Stomach (tissue), 9 donors: ENCODE results near the gene TNK2. TPM values are rescaled to one million over a fixed set of nuclear protein-coding genes. Genes with fewer than 3 reads are reported as not detected.
"Not testable (repeated sequence)": the region's sequence is repeated elsewhere in the genome, so short reads cannot be mapped to it uniquely, and the experiment has no call there.

Experiments used
- DNase-seq, 2 donors: peaks; one replicate each; pipeline versions ENCODE4 v3.0.0 to v3.0.0-alpha.2; 2013 to 2019
- H3K27ac ChIP-seq, 5 donors: fragments of 200-600 bp in 4 of 5; sonication (generic) in 4 of 5; one replicate each; pipeline ENCODE4 v1.5.1; 2013 to 2019; ENCODE audit warnings: mild to moderate bottlenecking in 1 of 5, moderate library complexity in 1 of 5
- H3K27me3 ChIP-seq, 3 donors: fragments of 200-600 bp; sonication (generic); one replicate each; pipeline ENCODE4 v1.5.1; 2017 to 2019; ENCODE audit warnings: mixed run types in 1 of 3
- H3K36me3 ChIP-seq, 4 donors: fragments of 200-600 bp; sonication (generic); 1 replicate in 3 of 4; 2 replicates in 1 of 4; pipeline ENCODE4 v1.5.1; 2016 to 2019
- H3K4me1 ChIP-seq, 4 donors: fragments of 200-600 bp; sonication (generic); one replicate each; pipeline ENCODE4 v1.5.1; 2016 to 2019
- H3K4me3 ChIP-seq, 4 donors: fragments of 200-600 bp; sonication (generic) in 3 of 4; one replicate each; pipeline ENCODE4 v1.5.1; 2016 to 2019; ENCODE audit warnings: mild to moderate bottlenecking in 1 of 4
- H3K9me3 ChIP-seq, 4 donors: fragments of 200-600 bp; sonication (generic); one replicate each; pipeline ENCODE4 v1.5.1; 2016 to 2019
- EP300 ChIP-seq: sonication (generic); formaldehyde crosslinking; IDR thresholded peaks from one replicate; pipeline ENCODE4 v1.6.1; 2017; ENCODE audit warnings: antibody characterized with exemption
- POLR2A ChIP-seq, 4 donors: fragments of 450-650 bp; IDR thresholded peaks; one replicate each; pipeline ENCODE4 v1.6.1; 2016; ENCODE audit warnings: antibody characterized with exemption in 4 of 4, control low read depth in 2 of 4, mild to moderate bottlenecking in 1 of 4, moderate library complexity in 1 of 4
- POLR2AphosphoS5 ChIP-seq, 3 donors: sonication (generic); formaldehyde crosslinking; IDR thresholded peaks; one replicate each; pipeline ENCODE4 v1.6.1; 2016; ENCODE audit warnings: antibody characterized with exemption in 3 of 3
- WGBS, 5 donors: extraction: QIAGEN DNeasy Blood & Tissue Kit in 3 of 5; methylation state at CpG; one replicate each; pipeline versions ENCODE4 v1.1.5 to v1.1.7; 2013 to 2018; 5-methylcytosine and 5-hydroxymethylcytosine counted together
- intact Hi-C: fragments of 100-400 bp; cut with DNase I; formaldehyde crosslinking; loops from one replicate; pipeline ENCODE4 v1.15.1; 2023; ENCODE audit warnings: low total_unique reads
- polyA plus RNA-seq, 3 donors: library from polyadenylated mRNA; stranded (reverse); fragments of 200-250 nt; gene quantifications; one replicate each; pipeline ENCODE4 v1.2.3, GENCODE V29; 2013
- total RNA-seq, 5 donors: library from RNA; depleted of rRNA; stranded (reverse); fragments of >200 nt; gene quantifications; one replicate each; pipeline versions ENCODE4 v1.1.0 to v1.2.3, GENCODE V29; 2014 to 2016
- TF ChIP-seq, protein P1 (sequence below), 7 experiments: fragments of 450-650 bp in 4 of 7; fragments of 200-600 bp in 3 of 7; sonication (generic) in 3 of 7; IDR thresholded peaks; one replicate each; pipeline ENCODE4 v1.5.1; 2016 to 2019; ENCODE audit warnings: antibody characterized with exemption in 7 of 7, control low read depth in 2 of 7, mild to moderate bottlenecking in 1 of 7
- donor health status: healthy with polysubstance abuse.
- donor health status: Bipolar disorder and iron deficiency.
- donor health status: healthy.

TNK2 gene
- total and polyA plus RNA-seq, 8 donors = 6.1 to 431 (median 38.6) TPM

DNA sequence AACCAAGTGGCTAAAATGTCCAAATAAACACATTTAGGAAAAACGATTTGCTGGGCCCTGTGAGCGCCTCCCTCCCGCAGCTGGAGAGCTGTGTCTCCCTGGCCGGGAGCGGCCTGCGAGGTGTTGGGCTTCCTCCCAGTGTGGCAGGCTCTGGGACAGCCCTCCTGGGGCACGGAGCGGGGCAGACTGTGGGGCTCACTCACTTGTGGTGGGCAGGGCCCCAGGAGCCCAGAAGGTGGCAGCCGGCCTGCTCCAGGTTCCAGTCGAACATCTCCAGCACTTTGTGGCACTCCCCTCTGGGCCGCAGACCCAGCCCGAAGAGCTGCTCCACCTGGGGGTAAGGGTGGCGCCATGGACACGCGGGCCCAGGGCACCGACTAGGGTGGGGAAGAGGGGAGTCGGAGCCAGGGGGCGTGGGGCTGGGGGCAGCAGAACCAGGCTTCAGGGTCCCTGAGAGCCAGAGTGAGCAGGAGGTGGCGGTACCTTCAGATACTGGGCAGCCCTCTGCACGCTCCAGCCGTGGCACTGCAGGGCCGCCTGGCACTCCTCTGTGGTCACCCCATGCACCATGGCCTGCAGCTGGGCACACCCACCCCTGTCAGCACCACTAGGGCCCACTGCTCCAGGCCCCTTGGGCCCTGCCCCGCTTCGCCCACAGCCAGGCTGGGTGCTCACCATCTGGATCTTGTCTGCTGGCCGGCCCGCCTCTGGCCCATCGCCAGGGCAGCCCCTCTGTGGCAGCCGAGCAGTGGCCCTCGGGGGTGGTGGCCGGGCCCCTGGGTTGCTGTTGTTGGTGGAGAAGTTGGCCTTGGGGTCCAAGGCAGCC lies 41.5 kb downstream of the TNK2 start:
- no peak overlapping the region for H3K4me3 ChIP-seq
- TF ChIP-seq, protein P1, sequence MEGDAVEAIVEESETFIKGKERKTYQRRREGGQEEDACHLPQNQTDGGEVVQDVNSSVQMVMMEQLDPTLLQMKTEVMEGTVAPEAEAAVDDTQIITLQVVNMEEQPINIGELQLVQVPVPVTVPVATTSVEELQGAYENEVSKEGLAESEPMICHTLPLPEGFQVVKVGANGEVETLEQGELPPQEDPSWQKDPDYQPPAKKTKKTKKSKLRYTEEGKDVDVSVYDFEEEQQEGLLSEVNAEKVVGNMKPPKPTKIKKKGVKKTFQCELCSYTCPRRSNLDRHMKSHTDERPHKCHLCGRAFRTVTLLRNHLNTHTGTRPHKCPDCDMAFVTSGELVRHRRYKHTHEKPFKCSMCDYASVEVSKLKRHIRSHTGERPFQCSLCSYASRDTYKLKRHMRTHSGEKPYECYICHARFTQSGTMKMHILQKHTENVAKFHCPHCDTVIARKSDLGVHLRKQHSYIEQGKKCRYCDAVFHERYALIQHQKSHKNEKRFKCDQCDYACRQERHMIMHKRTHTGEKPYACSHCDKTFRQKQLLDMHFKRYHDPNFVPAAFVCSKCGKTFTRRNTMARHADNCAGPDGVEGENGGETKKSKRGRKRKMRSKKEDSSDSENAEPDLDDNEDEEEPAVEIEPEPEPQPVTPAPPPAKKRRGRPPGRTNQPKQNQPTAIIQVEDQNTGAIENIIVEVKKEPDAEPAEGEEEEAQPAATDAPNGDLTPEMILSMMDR (IDR thresholded peaks at IDR 0.05) = no peak
- TF ChIP-seq POLR2A (IDR thresholded peaks at IDR 0.05) = no peak
- no peak for TF ChIP-seq EP300
- no peak for TF ChIP-seq POLR2AphosphoS5 (IDR thresholded peaks at IDR 0.05)
- H3K27me3 ChIP-seq = no peaks in the 10 kb centered on the region
- intact Hi-C loops = loop anchor here (5.0 kb wide), 1 partner anchor 40 kb away; the partner anchor contains the start of gene TNK2
- 88 to 94% (median 91%) methylated on average over 17 to 30 of the region's 30 CpGs for WGBS, 5 donors
- H3K36me3 ChIP-seq = peaks cover 31 to 77% (median 76%) of the 10 kb centered on the region in 4 donors
- no peaks in the 10 kb centered on the region for H3K9me3 ChIP-seq
- no peak overlapping the region for H3K27ac ChIP-seq
- no peak for DNase-seq
- peaks cover 9 to 22% (median 12%) of the 10 kb centered on the region in 4 donors for H3K4me1 ChIP-seq

DNA sequence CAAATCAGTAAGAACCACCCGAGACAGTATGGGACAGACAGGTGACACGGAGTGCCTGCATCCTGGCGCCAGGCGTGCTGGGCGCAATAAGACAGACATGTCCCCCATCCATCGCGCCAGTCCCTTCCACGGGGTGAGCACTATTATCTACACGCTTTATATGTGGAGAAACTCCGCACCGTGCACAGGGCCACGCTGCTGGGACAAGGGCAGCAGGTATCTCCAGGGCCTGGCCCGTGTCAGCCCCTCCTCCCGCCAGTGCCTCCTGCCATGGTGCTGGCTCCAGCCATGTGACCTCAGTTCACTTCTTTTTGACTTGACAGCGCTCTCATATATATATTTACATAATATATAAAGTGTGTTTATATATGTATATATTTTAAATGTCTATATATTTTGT lies 42.6 kb downstream of the TNK2 start:
- intact Hi-C loops = loop anchor here (5.0 kb wide), 1 partner anchor 42 kb away; the partner anchor contains the start of gene TNK2
- TF ChIP-seq POLR2AphosphoS5 (IDR thresholded peaks at IDR 0.05) (no peak), EP300 (no peak), POLR2A (IDR thresholded peaks at IDR 0.05) (no peak)
- TF ChIP-seq, protein P1 (IDR thresholded peaks at IDR 0.05) = no peak
- 79 to 92% (median 87%) methylated on average over 15 of the region's 15 CpGs for WGBS, 5 donors
- Histone ChIP-seq H3K4me1 (peaks cover 9 to 22% (median 12%) of the 10 kb centered on the region in 4 donors), H3K9me3 (no peaks in the 10 kb centered on the region), H3K27ac (no peak overlapping the region), H3K27me3 (no peaks in the 10 kb centered on the region), H3K4me3 (no peak overlapping the region), H3K36me3 (peaks cover 25 to 66% (median 65%) of the 10 kb centered on the region in 4 donors)
- no peak for DNase-seq

DNA sequence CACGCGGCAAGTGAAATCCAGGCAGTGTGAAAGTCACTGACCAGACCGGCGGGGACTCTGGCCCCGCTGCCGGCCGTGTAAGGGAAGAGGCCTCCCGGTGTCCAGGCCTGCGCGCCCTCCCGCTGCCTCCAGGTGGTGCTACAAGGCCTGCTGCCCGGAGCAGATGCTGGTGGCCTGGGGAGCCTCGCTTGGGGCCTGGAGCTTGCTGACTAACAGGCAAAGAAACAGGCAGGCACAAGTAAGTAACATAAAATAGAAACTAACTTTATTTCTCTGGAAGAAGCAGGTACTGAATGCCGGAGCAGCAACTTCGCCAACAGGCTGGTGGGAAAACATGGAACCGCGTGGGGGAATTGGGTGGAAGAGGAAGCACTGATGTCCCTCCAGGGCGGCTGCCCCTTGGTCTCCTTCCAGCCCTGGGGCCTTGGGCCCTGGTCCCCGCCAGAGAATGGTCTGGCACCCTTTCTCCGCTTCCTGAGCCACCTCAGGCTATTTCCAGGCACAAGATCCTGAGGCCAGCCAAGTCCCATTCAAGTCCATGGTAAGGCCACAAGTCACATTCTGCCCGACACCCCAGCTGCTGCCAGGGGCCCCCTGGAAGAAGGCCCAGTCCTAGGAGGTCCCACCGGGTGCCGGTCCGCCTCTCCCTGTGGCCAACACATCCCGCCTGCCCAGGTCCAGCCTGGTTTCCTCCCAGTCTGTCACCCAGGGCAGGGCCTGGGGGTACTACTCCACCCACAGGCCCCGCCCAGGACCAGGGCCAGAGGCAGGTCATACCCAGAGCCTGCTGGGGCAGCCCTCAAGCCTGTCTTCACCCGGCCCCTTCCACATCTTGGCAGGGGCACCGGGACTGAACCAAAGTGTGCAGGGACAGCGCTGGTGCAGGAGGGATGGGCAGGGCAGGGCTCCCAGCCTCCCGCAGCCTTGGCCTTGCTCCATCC lies 45.0 kb downstream of the TNK2 start:
- H3K9me3 ChIP-seq = no peaks in the 10 kb centered on the region
- intact Hi-C loops = loop anchor here (5.0 kb wide), 1 partner anchor 34 kb away; no protein-coding TSS in a partner anchor
- no peaks in the 10 kb centered on the region for H3K27me3 ChIP-seq
- peaks cover 10 to 25% (median 18%) of the 10 kb centered on the region in 4 donors for H3K4me1 ChIP-seq
- peak overlapping the region in 4 of 5 donors; percentile 34 to 70 (median 56) for H3K27ac ChIP-seq
- peaks cover 24 to 42% (median 41%) of the 10 kb centered on the region in 4 donors for H3K36me3 ChIP-seq
- TF ChIP-seq EP300 (no peak), POLR2AphosphoS5 (IDR thresholded peaks at IDR 0.05) (peak in 1 of 3 donors; percentile 64), POLR2A (IDR thresholded peaks at IDR 0.05) (no peak)
- TF ChIP-seq, protein P1 (IDR thresholded peaks at IDR 0.05) = peak in 5 of 7 experiments; percentile 88 to 94 (median 92)
- H3K4me3 ChIP-seq = no peak overlapping the region
- peak; percentile 91 to 94 for DNase-seq
- WGBS, 5 donors = 38 to 45% (median 42%) methylated on average over 12 to 30 of the region's 30 CpGs

DNA sequence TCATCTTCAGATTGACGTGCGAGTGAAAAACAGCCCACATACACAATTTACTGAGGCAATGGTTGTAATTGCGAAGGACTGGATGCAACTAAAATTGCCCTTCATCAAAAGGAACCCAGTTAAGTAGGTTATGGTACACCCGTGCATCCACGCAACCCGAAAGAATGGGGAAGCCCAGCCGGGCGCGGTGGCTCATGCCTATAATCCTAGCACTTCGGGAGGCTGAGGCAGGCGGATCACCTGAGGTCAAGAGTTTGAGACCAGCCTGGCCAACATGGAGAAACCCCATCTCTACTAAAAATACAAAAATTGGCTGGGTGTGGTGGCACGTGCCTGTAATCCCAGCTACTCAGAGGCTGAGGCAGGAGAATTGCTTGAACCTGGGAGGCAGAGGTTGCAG lies 46.0 kb downstream of the TNK2 start:
- Histone ChIP-seq H3K4me1 (peaks cover 10 to 25% (median 18%) of the 10 kb centered on the region in 4 donors), H3K36me3 (peaks cover 13 to 31% (median 30%) of the 10 kb centered on the region in 4 donors)
- 90 to 97% (median 94%) methylated on average over 12 of the region's 12 CpGs for WGBS, 5 donors
- intact Hi-C loops = loop anchor here (5.0 kb wide), 1 partner anchor 35 kb away; no protein-coding TSS in a partner anchor
- not testable (repeated sequence) for H3K9me3 ChIP-seq, DNase-seq, H3K4me3 ChIP-seq, H3K27me3 ChIP-seq, H3K27ac ChIP-seq
